Lung (tissue), 12 donors: ENCODE results near the gene RAB3C. TPM values are rescaled to one million over a fixed set of nuclear protein-coding genes. Genes with fewer than 3 reads are reported as not detected.

ENCODE experiments used
- ATAC-seq: fragments of 200-7000 bp; cut with Tn5 transposase; one replicate; pipeline ENCODE4 v1.9.1; 2020; ENCODE audit warnings: moderate number of reproducible peaks; ENCODE audit not compliant: insufficient read depth, low FRiP score
- DNase-seq, 3 donors: peaks; one replicate each; pipeline ENCODE4 v3.0.0-alpha.2; 2013 to 2017
- H3K27ac ChIP-seq, 2 donors: one replicate each; pipeline ENCODE4 v1.5.1; 2013; ENCODE audit warnings: mild to moderate bottlenecking in 2 of 2, moderate library complexity in 2 of 2, control low read depth in 1 of 2, inconsistent platforms in 1 of 2, low read depth in 1 of 2, low read length in 1 of 2
- H3K27me3 ChIP-seq, 3 donors: one replicate each; pipeline ENCODE4 v1.5.1; 2013; ENCODE audit warnings: low read length in 2 of 3; ENCODE audit not compliant: control insufficient read depth in 3 of 3, insufficient read depth in 3 of 3
- H3K36me3 ChIP-seq, 4 donors: one replicate each; pipeline ENCODE4 v1.5.1; 2013; ENCODE audit warnings: low read length in 4 of 4, mild to moderate bottlenecking in 1 of 4, moderate library complexity in 1 of 4; ENCODE audit not compliant: control insufficient read depth in 4 of 4, insufficient read depth in 4 of 4
- H3K4me1 ChIP-seq, 5 donors: one replicate each; pipeline ENCODE4 v1.5.1; 2013; ENCODE audit warnings: low read length in 5 of 5, mild to moderate bottlenecking in 2 of 5, moderate library complexity in 1 of 5; ENCODE audit not compliant: control insufficient read depth in 5 of 5, insufficient read depth in 5 of 5
- H3K4me3 ChIP-seq: one replicate; pipeline ENCODE4 v1.5.1; 2013; ENCODE audit warnings: mild to moderate bottlenecking, control low read depth, moderate library complexity
- H3K9ac ChIP-seq, 2 donors: one replicate each; pipeline ENCODE4 v1.5.1; 2013; ENCODE audit warnings: low read length in 2 of 2, control low read depth in 1 of 2; ENCODE audit not compliant: insufficient read depth in 1 of 2
- H3K9me3 ChIP-seq, 4 donors: one replicate each; pipeline ENCODE4 v1.5.1; 2013; ENCODE audit warnings: low read length in 3 of 4, mild to moderate bottlenecking in 1 of 4, moderate library complexity in 1 of 4; ENCODE audit not compliant: control insufficient read depth in 4 of 4, insufficient read depth in 3 of 4
- WGBS, 2 donors: extraction: QIAGEN DNeasy Blood & Tissue Kit; methylation state at CpG; one replicate each; pipeline ENCODE4 v1.1.7; 2013; 5-methylcytosine and 5-hydroxymethylcytosine counted together
- polyA plus RNA-seq, 2 donors: library from polyadenylated mRNA; stranded (reverse); fragments of 200-250 nt; gene quantifications; one replicate each; pipeline ENCODE4 v1.2.1, GENCODE V29; 2013
- total RNA-seq, 2 donors: library from RNA; depleted of rRNA in 1 of 2; stranded (reverse); fragments of >200 nt in 1 of 2; gene quantifications; one replicate each; pipeline ENCODE4 v1.2.1, GENCODE V29; 2014 to 2021
- TF ChIP-seq, protein P1 (sequence below): IDR thresholded peaks from 2 replicates; pipeline ENCODE4 v1.5.1; 2012; ENCODE audit warnings: mild to moderate bottlenecking; ENCODE audit errors: control extremely low read depth, extremely low read depth
- donor health status: control.
- donor health status: control.
- donor health status: Bipolar disorder and iron deficiency.
- donor health status: healthy.
- donor health status: DM: yes; HTN: yes; CAD: no.

RAB3C gene
- total and polyA plus RNA-seq, 4 donors: 0.35 to 1.1 (median 0.86) TPM

GRCh38 chr5:58710871-58711270, 128.0 kb downstream of the RAB3C start:
- no peak for ATAC-seq
- WGBS, 2 donors: 98% methylated on average over 3 of the region's 3 CpGs

GRCh38 chr5:58711965-58712364, 129.1 kb downstream of the RAB3C start:
- no peak for DNase-seq
- no peak for ATAC-seq
- H3K4me1 ChIP-seq: peaks cover 0 to 14% (median 0%) of the 10 kb centered on the region in 5 donors
- TF ChIP-seq, protein P1, sequence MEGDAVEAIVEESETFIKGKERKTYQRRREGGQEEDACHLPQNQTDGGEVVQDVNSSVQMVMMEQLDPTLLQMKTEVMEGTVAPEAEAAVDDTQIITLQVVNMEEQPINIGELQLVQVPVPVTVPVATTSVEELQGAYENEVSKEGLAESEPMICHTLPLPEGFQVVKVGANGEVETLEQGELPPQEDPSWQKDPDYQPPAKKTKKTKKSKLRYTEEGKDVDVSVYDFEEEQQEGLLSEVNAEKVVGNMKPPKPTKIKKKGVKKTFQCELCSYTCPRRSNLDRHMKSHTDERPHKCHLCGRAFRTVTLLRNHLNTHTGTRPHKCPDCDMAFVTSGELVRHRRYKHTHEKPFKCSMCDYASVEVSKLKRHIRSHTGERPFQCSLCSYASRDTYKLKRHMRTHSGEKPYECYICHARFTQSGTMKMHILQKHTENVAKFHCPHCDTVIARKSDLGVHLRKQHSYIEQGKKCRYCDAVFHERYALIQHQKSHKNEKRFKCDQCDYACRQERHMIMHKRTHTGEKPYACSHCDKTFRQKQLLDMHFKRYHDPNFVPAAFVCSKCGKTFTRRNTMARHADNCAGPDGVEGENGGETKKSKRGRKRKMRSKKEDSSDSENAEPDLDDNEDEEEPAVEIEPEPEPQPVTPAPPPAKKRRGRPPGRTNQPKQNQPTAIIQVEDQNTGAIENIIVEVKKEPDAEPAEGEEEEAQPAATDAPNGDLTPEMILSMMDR: no peak
- H3K36me3 ChIP-seq: no peaks in the 10 kb centered on the region
- no peaks in the 10 kb centered on the region for H3K9me3 ChIP-seq
- H3K9ac ChIP-seq: no peak overlapping the region
- H3K27ac ChIP-seq: no peak overlapping the region
- H3K4me3 ChIP-seq: no peak overlapping the region
- H3K27me3 ChIP-seq: no peaks in the 10 kb centered on the region
- WGBS, 2 donors: 75 to 86% methylated on average over 5 of the region's 5 CpGs

More at GRCh38 chr5:58710871-58711270, 128.0 kb downstream of the RAB3C start:
- peaks cover 0 to 14% (median 0%) of the 10 kb centered on the region in 5 donors for H3K4me1 ChIP-seq
- no peak overlapping the region for H3K27ac ChIP-seq
- no peaks in the 10 kb centered on the region for H3K36me3 ChIP-seq
- H3K4me3 ChIP-seq: no peak overlapping the region
- no peak for DNase-seq
- TF ChIP-seq, protein P1: no peak
- no peak overlapping the region for H3K9ac ChIP-seq
- no peaks in the 10 kb centered on the region for H3K27me3 ChIP-seq
- H3K9me3 ChIP-seq: no peaks in the 10 kb centered on the region

DNA sequence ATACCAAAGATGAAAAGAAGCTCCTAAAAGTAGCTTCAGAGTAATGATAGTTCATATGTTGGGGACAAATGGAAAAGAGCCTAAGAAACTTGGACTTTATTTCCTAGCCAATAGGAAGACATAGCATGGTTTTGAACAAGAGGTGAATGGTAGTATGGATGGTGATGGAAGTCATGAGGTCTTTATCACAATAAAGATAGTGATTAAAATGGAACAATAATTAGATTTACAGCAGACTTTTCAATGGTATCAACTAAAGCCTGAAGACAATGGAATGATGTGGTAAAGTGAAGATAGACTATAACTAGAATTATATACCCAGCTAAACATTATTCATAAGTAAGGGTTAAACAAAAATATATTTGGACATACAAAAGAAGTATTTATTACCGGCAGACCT, 131.2 kb downstream of the RAB3C start:
- Histone ChIP-seq H3K27me3 (no peaks in the 10 kb centered on the region), H3K4me1 (peaks cover 0 to 11% (median 0%) of the 10 kb centered on the region in 5 donors), H3K4me3 (no peak overlapping the region), H3K27ac (no peak overlapping the region), H3K36me3 (no peaks in the 10 kb centered on the region), H3K9ac (no peak overlapping the region), H3K9me3 (no peaks in the 10 kb centered on the region)
- no peak for ATAC-seq
- WGBS, 2 donors: 92 to 95% methylated on average over 1 of the region's 1 CpG
- TF ChIP-seq, protein P1: no peak
- no peak for DNase-seq

DNA sequence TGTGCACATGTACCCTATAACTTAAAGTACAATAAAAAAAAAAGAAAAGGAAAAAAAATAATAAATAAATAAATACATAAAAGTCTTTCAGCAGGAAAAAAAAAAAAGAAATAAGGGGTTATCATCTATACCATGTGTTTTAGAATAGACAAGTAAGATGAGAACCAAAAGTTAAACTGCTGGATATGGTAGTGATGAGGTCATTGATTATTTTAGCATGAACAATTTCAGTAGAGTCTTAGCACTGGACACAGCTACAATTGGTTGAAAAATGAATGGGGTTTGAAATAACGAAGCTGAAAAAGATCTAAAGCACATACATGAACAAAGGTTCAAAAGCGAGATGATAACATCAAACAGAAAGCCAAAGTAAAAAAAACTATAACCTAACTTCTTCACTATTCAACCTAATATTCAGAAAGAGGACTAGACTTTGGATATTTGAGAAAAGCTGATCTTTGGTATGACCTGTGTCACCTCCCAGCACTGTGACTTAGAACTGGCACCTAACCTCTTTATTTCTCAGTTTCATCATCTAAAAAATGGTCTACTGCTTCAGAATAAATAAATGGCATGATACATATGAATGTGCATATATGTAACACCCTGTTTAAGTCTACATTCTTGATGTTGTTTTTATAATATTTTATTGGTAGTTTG, 133.3 kb downstream of the RAB3C start:
- ATAC-seq (no peak), DNase-seq (no peak)
- WGBS, 2 donors: 86 to 89% methylated on average over 2 of the region's 2 CpGs
- H3K36me3 ChIP-seq: no peaks in the 10 kb centered on the region
- no peaks in the 10 kb centered on the region for H3K27me3 ChIP-seq
- H3K9ac ChIP-seq: no peak overlapping the region
- TF ChIP-seq, protein P1: no peak
- H3K4me3 ChIP-seq: no peak overlapping the region
- no peak overlapping the region for H3K27ac ChIP-seq
- H3K4me1 ChIP-seq: peaks cover 0 to 9% (median 0%) of the 10 kb centered on the region in 5 donors
- no peaks in the 10 kb centered on the region for H3K9me3 ChIP-seq
